ENCODE results near the gene PRICKLE4. TPM values are rescaled to one million over a fixed set of nuclear protein-coding genes. Genes with fewer than 3 reads are reported as not detected.

PRICKLE4 gene
- total and polyA plus RNA-seq, 2 of the 13 experiments (the other 11 are each of a cell fraction or from before 2014, with no cell fraction given): 0.92 to 1.2 TPM

DNA sequence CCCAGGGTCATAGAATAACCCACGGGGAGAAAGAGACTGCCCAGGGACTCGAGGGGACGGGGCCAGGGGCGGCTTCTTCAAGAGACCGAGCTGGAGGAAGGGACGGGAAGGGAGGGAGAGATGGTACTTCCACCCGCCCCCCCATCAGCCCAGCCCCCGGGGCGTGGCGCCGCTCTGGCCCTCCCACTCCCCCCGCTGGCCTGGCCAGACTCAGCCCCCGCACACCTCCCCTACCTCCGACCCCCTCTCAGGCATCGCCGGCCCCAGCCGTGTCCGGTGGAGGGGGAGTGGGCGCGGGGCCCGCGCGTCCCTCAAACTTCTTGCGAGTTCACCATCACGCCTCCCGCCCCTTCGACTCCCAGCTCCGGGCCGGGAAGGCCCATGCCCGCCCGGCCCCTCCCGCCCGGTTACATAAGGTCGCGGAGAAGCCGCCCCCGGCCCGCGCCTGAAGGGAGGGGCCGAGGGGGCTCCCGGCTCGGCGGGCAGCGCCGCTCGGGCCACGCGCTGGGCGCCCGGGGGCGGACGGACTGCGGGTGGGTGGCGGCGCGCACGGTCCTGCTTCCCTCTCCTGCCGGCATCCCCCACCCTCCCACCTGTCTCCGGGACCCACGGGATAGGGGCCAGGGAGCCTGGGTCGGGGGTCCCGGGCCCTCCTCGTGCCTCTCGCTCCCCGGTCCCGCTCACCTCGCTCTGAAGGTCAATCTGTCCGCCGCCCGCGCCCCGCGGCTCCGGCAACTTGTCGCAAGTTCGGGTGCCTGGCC lies 45.7 kb upstream of the PRICKLE4 start (continued):
- TF ChIP-seq, protein P1, sequence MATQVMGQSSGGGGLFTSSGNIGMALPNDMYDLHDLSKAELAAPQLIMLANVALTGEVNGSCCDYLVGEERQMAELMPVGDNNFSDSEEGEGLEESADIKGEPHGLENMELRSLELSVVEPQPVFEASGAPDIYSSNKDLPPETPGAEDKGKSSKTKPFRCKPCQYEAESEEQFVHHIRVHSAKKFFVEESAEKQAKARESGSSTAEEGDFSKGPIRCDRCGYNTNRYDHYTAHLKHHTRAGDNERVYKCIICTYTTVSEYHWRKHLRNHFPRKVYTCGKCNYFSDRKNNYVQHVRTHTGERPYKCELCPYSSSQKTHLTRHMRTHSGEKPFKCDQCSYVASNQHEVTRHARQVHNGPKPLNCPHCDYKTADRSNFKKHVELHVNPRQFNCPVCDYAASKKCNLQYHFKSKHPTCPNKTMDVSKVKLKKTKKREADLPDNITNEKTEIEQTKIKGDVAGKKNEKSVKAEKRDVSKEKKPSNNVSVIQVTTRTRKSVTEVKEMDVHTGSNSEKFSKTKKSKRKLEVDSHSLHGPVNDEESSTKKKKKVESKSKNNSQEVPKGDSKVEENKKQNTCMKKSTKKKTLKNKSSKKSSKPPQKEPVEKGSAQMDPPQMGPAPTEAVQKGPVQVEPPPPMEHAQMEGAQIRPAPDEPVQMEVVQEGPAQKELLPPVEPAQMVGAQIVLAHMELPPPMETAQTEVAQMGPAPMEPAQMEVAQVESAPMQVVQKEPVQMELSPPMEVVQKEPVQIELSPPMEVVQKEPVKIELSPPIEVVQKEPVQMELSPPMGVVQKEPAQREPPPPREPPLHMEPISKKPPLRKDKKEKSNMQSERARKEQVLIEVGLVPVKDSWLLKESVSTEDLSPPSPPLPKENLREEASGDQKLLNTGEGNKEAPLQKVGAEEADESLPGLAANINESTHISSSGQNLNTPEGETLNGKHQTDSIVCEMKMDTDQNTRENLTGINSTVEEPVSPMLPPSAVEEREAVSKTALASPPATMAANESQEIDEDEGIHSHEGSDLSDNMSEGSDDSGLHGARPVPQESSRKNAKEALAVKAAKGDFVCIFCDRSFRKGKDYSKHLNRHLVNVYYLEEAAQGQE (IDR thresholded peaks at IDR 0.05; ENCODE audit: borderline replicate concordance in 1 of 2, low read depth in 1 of 2, low read length in 2 of 2): no peak
- TF ChIP-seq CBFB (CRISPR knock-in tag; IDR thresholded peaks at IDR 0.05) (no peak; the same call in 1 of the 2 replicates), ZFP36 (IDR thresholded peaks at IDR 0.05; ENCODE audit: borderline replicate concordance, low read depth, low read length, partially characterized antibody) (no peak), ZNF703 (CRISPR knock-in tag; IDR thresholded peaks at IDR 0.05; ENCODE audit: borderline replicate concordance) (no peak), ZNF136 (CRISPR knock-in tag; IDR thresholded peaks at IDR 0.05; ENCODE audit: low read depth) (no peak; the same call in 1 of the 2 replicates), ADNP (CRISPR knock-in tag; IDR thresholded peaks at IDR 0.05) (no peak), ZFP90 (CRISPR knock-in tag; IDR thresholded peaks at IDR 0.05; ENCODE audit: borderline replicate concordance) (0 out of 2 replicates have a peak, but pooled peaks have one; percentile 20), IKZF1 (IDR thresholded peaks at IDR 0.05) (no peak), FOXK1 (CRISPR knock-in tag; IDR thresholded peaks at IDR 0.05; ENCODE audit: borderline replicate concordance, low read depth) (no peak), CENPX (CRISPR knock-in tag; IDR thresholded peaks at IDR 0.05) (no peak), PHB2 (IDR thresholded peaks at IDR 0.05; ENCODE audit: partially characterized antibody) (no peak), RBFOX2 (IDR thresholded peaks at IDR 0.05; ENCODE audit: low read depth, low read length) (peak; percentile 91)
- TF ChIP-seq, protein P2, sequence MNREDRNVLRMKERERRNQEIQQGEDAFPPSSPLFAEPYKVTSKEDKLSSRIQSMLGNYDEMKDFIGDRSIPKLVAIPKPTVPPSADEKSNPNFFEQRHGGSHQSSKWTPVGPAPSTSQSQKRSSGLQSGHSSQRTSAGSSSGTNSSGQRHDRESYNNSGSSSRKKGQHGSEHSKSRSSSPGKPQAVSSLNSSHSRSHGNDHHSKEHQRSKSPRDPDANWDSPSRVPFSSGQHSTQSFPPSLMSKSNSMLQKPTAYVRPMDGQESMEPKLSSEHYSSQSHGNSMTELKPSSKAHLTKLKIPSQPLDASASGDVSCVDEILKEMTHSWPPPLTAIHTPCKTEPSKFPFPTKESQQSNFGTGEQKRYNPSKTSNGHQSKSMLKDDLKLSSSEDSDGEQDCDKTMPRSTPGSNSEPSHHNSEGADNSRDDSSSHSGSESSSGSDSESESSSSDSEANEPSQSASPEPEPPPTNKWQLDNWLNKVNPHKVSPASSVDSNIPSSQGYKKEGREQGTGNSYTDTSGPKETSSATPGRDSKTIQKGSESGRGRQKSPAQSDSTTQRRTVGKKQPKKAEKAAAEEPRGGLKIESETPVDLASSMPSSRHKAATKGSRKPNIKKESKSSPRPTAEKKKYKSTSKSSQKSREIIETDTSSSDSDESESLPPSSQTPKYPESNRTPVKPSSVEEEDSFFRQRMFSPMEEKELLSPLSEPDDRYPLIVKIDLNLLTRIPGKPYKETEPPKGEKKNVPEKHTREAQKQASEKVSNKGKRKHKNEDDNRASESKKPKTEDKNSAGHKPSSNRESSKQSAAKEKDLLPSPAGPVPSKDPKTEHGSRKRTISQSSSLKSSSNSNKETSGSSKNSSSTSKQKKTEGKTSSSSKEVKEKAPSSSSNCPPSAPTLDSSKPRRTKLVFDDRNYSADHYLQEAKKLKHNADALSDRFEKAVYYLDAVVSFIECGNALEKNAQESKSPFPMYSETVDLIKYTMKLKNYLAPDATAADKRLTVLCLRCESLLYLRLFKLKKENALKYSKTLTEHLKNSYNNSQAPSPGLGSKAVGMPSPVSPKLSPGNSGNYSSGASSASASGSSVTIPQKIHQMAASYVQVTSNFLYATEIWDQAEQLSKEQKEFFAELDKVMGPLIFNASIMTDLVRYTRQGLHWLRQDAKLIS (CRISPR knock-in tag; IDR thresholded peaks at IDR 0.05): no peak
- TF ChIP-seq, protein P3, sequence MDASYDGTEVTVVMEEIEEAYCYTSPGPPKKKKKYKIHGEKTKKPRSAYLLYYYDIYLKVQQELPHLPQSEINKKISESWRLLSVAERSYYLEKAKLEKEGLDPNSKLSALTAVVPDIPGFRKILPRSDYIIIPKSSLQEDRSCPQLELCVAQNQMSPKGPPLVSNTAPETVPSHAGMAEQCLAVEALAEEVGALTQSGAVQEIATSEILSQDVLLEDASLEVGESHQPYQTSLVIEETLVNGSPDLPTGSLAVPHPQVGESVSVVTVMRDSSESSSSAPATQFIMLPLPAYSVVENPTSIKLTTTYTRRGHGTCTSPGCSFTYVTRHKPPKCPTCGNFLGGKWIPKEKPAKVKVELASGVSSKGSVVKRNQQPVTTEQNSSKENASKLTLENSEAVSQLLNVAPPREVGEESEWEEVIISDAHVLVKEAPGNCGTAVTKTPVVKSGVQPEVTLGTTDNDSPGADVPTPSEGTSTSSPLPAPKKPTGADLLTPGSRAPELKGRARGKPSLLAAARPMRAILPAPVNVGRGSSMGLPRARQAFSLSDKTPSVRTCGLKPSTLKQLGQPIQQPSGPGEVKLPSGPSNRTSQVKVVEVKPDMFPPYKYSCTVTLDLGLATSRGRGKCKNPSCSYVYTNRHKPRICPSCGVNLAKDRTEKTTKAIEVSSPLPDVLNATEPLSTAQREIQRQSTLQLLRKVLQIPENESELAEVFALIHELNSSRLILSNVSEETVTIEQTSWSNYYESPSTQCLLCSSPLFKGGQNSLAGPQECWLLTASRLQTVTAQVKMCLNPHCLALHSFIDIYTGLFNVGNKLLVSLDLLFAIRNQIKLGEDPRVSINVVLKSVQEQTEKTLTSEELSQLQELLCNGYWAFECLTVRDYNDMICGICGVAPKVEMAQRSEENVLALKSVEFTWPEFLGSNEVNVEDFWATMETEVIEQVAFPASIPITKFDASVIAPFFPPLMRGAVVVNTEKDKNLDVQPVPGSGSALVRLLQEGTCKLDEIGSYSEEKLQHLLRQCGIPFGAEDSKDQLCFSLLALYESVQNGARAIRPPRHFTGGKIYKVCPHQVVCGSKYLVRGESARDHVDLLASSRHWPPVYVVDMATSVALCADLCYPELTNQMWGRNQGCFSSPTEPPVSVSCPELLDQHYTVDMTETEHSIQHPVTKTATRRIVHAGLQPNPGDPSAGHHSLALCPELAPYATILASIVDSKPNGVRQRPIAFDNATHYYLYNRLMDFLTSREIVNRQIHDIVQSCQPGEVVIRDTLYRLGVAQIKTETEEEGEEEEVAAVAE (CRISPR knock-in tag; IDR thresholded peaks at IDR 0.05; ENCODE audit: borderline replicate concordance): 0 out of 2 replicates have a peak, but pooled peaks have one; percentile 34
- TF ChIP-seq, protein P4, sequence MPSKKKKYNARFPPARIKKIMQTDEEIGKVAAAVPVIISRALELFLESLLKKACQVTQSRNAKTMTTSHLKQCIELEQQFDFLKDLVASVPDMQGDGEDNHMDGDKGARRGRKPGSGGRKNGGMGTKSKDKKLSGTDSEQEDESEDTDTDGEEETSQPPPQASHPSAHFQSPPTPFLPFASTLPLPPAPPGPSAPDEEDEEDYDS (CRISPR knock-in tag; IDR thresholded peaks at IDR 0.05): no peak

Measured in HepG2 (cell line).